Measurements from ENCODE around the gene ARHGAP26. TPM values are rescaled to one million over a fixed set of nuclear protein-coding genes. Genes with fewer than 3 reads are reported as not detected.
"Not testable (repeated sequence)": the region's sequence is repeated elsewhere in the genome, so short reads cannot be mapped to it uniquely, and the experiment has no call there.

The ARHGAP26 gene
- total RNA-seq, 4 donors from 2014 or later, result 11.1 to 36.1 (median 21.8) TPM

DNA sequence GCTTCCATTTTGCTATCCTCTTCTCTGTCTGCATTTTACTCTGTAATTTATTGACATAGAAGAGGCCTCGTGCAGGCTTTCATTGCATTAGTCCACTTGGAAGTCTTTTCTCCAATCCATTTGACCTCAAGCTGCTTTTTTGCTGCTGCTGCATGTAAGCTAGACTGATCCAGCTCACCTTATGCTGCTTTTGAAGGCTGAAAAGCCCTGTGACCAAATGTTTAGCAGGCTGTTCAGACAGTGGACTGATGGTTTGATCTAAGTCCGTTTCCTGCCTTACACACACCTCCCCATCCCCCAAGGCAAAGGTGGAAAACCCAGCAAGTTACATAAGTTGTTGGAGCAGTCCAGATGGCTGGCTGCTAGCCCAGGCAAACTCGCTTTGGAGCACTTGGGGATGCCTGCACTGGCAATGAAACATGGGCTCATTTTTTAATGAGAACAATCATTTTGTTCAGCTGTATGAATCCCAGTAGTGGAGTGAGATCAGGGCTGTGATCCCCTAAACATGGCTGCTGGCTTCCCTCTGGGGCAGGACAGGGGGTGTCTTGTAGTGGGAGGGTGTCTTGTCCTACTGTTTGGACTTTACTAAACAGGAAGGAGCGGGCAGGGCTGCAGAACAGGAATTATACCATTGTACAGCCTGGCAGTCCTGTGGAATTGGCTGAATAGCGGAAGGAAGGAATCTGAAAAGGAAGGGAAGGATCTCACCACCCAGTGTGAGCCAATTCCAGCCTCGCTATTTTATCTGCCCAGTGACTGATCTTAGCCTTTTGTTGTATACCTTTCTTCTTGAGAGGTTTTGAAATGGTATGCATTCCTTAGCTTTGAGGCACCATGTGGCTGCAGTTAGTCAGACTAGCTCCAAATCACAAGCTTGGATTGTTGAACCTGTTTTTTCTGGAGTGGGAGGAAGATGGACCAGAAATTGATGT, 212.0 kb downstream of the ARHGAP26 start:
- H3K9me3 ChIP-seq, result no peaks in the 10 kb centered on the region
- TF ChIP-seq EP300 (IDR thresholded peaks at IDR 0.05) (no peak), POLR2A (IDR thresholded peaks at IDR 0.05) (no peak), POLR2AphosphoS5 (IDR thresholded peaks at IDR 0.05) (no peak)
- H3K36me3 ChIP-seq, result no peaks in the 10 kb centered on the region
- no peaks in the 10 kb centered on the region for H3K27me3 ChIP-seq
- no peak for DNase-seq (ENCODE audit: low spot score in 2 of 2)
- peak overlapping the region; percentile 19 for H3K27ac ChIP-seq
- 14% methylated on average over 6 of the region's 6 CpGs for WGBS
- H3K4me3 ChIP-seq, result no peak overlapping the region
- H3K4me1 ChIP-seq, result peaks cover 26% of the 10 kb centered on the region

DNA sequence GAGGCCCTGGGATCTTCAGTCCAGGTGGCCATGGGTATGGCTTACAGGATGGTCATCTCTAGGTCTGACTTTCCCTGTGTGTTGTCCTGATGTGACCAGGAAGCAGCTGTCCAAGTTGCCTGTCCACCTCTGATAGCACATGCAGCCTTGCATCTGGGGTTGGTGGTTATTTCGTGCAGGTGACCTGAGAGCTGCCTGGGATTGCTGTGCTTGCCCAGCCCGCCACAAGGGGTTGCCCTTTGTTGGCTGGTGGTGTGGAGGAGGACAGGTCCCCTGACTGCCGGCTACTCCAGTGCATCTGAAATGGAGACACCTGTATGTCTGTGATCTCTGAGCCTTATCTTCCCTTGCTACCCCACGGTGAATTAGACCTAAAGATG, 212.6 kb downstream of the ARHGAP26 start:
- 94% methylated on average over 4 of the region's 4 CpGs for WGBS
- H3K9me3 ChIP-seq, result no peaks in the 10 kb centered on the region
- H3K27me3 ChIP-seq, result no peaks in the 10 kb centered on the region
- H3K4me1 ChIP-seq, result peaks cover 26% of the 10 kb centered on the region
- DNase-seq (ENCODE audit: low spot score in 2 of 2), result no peak
- TF ChIP-seq, protein P1, sequence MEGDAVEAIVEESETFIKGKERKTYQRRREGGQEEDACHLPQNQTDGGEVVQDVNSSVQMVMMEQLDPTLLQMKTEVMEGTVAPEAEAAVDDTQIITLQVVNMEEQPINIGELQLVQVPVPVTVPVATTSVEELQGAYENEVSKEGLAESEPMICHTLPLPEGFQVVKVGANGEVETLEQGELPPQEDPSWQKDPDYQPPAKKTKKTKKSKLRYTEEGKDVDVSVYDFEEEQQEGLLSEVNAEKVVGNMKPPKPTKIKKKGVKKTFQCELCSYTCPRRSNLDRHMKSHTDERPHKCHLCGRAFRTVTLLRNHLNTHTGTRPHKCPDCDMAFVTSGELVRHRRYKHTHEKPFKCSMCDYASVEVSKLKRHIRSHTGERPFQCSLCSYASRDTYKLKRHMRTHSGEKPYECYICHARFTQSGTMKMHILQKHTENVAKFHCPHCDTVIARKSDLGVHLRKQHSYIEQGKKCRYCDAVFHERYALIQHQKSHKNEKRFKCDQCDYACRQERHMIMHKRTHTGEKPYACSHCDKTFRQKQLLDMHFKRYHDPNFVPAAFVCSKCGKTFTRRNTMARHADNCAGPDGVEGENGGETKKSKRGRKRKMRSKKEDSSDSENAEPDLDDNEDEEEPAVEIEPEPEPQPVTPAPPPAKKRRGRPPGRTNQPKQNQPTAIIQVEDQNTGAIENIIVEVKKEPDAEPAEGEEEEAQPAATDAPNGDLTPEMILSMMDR (IDR thresholded peaks at IDR 0.05), result no peak
- H3K4me3 ChIP-seq, result no peak overlapping the region
- no peaks in the 10 kb centered on the region for H3K36me3 ChIP-seq
- H3K27ac ChIP-seq, result peak overlapping the region; percentile 19

DNA sequence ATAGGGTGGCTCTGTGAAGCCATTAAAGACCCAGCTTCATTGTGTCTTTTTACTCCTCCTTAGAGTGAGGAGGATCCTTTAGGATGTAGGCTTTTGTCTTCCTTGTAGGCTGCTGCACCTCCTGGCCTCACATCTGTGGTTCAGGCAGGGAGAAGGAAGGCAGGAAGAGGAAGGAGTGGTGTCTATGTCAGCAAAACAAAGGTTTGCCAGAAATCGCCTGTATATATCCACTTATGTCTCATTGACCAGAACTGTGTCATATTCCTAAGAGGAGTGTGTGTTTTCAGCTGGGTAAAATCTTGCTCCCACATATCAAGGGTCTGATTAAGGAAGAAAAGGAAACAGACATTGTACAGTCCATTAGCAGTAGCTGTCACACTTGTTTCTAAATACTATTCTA, 213.8 kb downstream of the ARHGAP26 start:
- WGBS, result 67% methylated on average over 1 of the region's 1 CpG
- H3K27me3 ChIP-seq, result no peaks in the 10 kb centered on the region
- H3K36me3 ChIP-seq, result no peaks in the 10 kb centered on the region
- H3K27ac ChIP-seq, result no peak overlapping the region
- H3K4me3 ChIP-seq, result no peak overlapping the region
- no peak for DNase-seq (ENCODE audit: low spot score in 2 of 2)
- peaks cover 26% of the 10 kb centered on the region for H3K4me1 ChIP-seq
- TF ChIP-seq POLR2AphosphoS5 (IDR thresholded peaks at IDR 0.05), result no peak
- TF ChIP-seq EP300 (IDR thresholded peaks at IDR 0.05), result no peak
- TF ChIP-seq, protein P1 (IDR thresholded peaks at IDR 0.05), result no peak
- no peak for TF ChIP-seq POLR2A (IDR thresholded peaks at IDR 0.05)
- no peaks in the 10 kb centered on the region for H3K9me3 ChIP-seq

DNA sequence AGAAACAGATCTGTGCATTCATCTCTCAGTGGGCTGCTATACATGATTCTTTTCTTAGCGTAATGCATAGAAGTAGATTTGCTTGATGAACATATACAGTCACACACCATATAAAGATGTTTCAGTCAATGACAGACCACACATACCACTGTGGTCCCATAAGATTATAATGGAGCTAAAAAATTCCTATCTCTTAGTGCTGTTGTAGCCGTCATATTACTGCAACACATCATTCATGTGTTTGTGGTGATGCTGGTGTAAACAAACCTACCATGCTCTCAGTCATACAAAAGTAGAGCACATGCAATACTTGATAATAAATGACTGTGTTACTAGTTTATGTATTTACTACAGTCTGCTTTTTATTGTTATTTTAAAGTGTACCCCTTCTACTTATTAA, 214.3 kb downstream of the ARHGAP26 start:
- TF ChIP-seq POLR2AphosphoS5 (IDR thresholded peaks at IDR 0.05), result no peak
- TF ChIP-seq EP300 (IDR thresholded peaks at IDR 0.05), result no peak
- no peak for TF ChIP-seq POLR2A (IDR thresholded peaks at IDR 0.05)
- TF ChIP-seq, protein P1 (IDR thresholded peaks at IDR 0.05), result no peak
- 97% methylated on average over 2 of the region's 2 CpGs for WGBS
- Histone ChIP-seq H3K4me3 (no peak overlapping the region), H3K4me1 (peaks cover 25% of the 10 kb centered on the region), H3K36me3 (no peaks in the 10 kb centered on the region), H3K27me3 (no peaks in the 10 kb centered on the region), H3K9me3 (no peaks in the 10 kb centered on the region), H3K27ac (no peak overlapping the region)
- DNase-seq (ENCODE audit: low spot score in 2 of 2), result no peak

DNA sequence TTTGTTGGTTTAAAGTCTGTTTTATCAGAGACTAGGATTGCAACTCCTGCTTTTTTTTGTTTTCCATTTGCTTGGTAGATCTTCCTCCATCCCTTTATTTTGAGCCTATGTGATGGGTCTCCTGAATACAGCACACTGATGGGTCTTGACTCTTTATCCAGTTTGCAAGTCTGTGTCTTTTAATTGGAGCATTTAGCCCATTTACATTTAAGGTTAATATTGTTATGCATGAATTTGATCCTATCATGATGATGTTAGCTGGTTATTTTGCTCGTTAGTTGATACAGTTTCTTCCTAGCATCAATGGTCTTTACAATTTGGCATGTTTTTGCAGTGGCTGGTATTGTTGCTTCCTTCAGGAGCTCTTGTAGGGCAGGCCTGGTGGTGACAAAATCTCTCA, 219.1 kb downstream of the ARHGAP26 start:
- H3K9me3 ChIP-seq; H3K4me1 ChIP-seq; H3K4me3 ChIP-seq; DNase-seq (ENCODE audit: low spot score in 2 of 2); H3K36me3 ChIP-seq; H3K27me3 ChIP-seq; H3K27ac ChIP-seq: not testable (repeated sequence)
- 95% methylated on average over 1 of the region's 1 CpG for whole genome bisulfite sequencing

DNA sequence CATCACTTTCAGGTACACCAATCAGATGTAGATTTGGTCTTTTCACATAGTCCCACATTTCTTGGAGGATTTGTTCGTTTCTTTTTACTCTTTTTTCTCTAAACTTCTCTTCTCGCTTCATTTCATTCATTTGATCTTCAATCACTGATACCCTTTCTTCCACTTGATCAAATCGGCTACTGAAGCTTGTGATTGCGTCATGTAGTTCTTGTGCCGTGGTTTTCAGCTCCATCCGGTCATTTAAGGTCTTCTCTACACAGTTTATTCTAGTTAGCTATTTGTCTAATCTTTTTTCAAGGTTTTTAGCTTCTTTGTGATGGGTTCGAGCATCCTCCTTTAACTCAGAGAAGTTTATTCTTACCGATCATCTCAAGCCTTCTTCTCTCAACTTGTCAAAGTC, 219.9 kb downstream of the ARHGAP26 start:
- WGBS, result 99% methylated on average over 8 of the region's 8 CpGs
- not testable (repeated sequence) for H3K4me1 ChIP-seq; DNase-seq (ENCODE audit: low spot score in 2 of 2); H3K36me3 ChIP-seq; H3K9me3 ChIP-seq; H3K4me3 ChIP-seq; H3K27ac ChIP-seq; H3K27me3 ChIP-seq

DNA sequence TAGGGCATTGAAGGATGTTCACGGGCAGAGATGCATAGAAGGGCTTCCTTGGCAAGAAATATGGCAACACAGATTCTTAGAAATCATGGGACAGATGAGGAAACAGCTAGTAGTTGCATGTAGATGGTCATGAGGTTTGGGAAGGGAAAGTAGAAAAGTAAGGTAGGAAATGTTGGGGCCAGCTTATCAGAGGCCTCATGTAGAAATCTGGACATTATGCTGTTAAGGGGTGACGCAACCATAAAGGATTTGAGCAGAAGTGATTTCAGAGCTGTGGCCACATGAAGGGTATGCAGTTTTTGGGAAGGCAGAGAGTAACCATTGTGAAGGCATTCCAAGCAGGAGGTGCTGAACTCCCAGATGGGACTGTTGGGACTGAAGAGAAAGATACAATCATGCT, 224.0 kb downstream of the ARHGAP26 start:
- TF ChIP-seq, protein P1 (IDR thresholded peaks at IDR 0.05), result no peak
- TF ChIP-seq POLR2AphosphoS5 (IDR thresholded peaks at IDR 0.05) (no peak), EP300 (IDR thresholded peaks at IDR 0.05) (no peak), POLR2A (IDR thresholded peaks at IDR 0.05) (no peak)
- 97% methylated on average over 2 of the region's 2 CpGs for WGBS
- H3K27ac ChIP-seq, result no peak overlapping the region
- no peaks in the 10 kb centered on the region for H3K9me3 ChIP-seq
- no peak overlapping the region for H3K4me3 ChIP-seq
- H3K36me3 ChIP-seq, result no peaks in the 10 kb centered on the region
- H3K4me1 ChIP-seq, result no peaks in the 10 kb centered on the region
- H3K27me3 ChIP-seq, result no peaks in the 10 kb centered on the region
- no peak for DNase-seq (ENCODE audit: low spot score in 2 of 2)

DNA sequence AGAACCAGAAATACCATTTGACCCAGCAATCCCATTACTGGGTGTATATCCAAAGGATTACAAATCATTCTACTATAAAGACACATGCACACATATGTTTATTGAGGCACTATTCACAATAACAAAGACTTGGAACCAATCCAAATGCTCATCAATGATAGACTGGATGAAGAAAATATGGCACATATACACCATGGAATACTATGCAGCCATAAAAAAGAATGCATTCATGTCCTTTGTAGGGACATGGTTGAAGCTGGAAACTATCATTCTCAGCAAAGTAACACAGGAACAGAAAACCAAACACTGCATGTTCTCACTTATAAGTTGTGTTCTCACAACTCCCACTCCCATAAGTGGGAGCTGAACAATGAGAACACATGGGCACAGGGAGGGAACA, 225.4 kb downstream of the ARHGAP26 start:
- H3K36me3 ChIP-seq; H3K4me3 ChIP-seq; H3K4me1 ChIP-seq; H3K27ac ChIP-seq; DNase-seq (ENCODE audit: low spot score in 2 of 2); H3K27me3 ChIP-seq; H3K9me3 ChIP-seq: not testable (repeated sequence)
